ENCODE measurements around the gene ABCA7. TPM values are rescaled to one million over a fixed set of nuclear protein-coding genes. Genes with fewer than 3 reads are reported as not detected.

The ABCA7 gene
- total RNA-seq, 2 experiments from 2014 or later = 114 to 118 TPM

- Mint-ChIP-seq H3K27ac (peak overlapping the region; percentile 47), H3K9me3 (no peaks in the 10 kb centered on the region), H3K36me3 (ENCODE audit: low read depth) (peaks cover 18% of the 10 kb centered on the region), H3K4me3 (peak overlapping the region; percentile 71), H3K27me3 (no peaks in the 10 kb centered on the region), H3K4me1 (ENCODE audit: low read depth) (peaks cover 24% of the 10 kb centered on the region)
- Histone ChIP-seq H3K4me1 (ENCODE audit: insufficient read depth, low read length) (peaks cover 50% of the 10 kb centered on the region), H3K36me3 (ENCODE audit: insufficient read depth, low read length) (peaks cover 35% of the 10 kb centered on the region), H3K27me3 (ENCODE audit: control insufficient read depth in 1 of 2, insufficient read depth in 2 of 2, low read length in 2 of 2) (no peaks in the 10 kb centered on the region), H3K4me3 (ENCODE audit: low read length) (peak overlapping the region; percentile 76), H3K9me3 (ENCODE audit: control insufficient read depth in 1 of 2, insufficient read depth in 1 of 2, low read length in 2 of 2) (peaks cover 0 to 4% of the 10 kb centered on the region in 2 experiments), H3K27ac (ENCODE audit: low read depth in 1 of 2, low read length in 2 of 2) (peak overlapping the region; percentile 69 to 96)
- CTCF ChIA-PET = no interaction called here
- no peak for ATAC-seq (ENCODE audit: poor library complexity)
- DNase-seq = peak in 2 of 14 experiments; percentile 31 to 61
- POLR2A ChIA-PET = interaction anchor here (0.9 to 7.4 kb wide), 10 partner anchors 8 to 87 kb away, joined by 3 to 74 read pairs (median 6); partner anchors contain the start of gene ARHGAP45
- intact Hi-C loops (cut with DNase I, micrococcal nuclease) = loop anchor here in 1 of 2 experiments (10.0 kb wide), 1 partner anchor 310 kb away; the partner anchor contains the start of gene PTBP1
- TF ChIP-seq CTCF (IDR thresholded peaks at IDR 0.05) = no peak
Observed at GRCh38 chr19:1105008-1105872, 65.3 kb downstream of the ABCA7 start.

GRCh38 chr19:1105873-1106840 is 66.2 kb downstream of the ABCA7 start:
- H3K36me3 Mint-ChIP-seq (ENCODE audit: low read depth) = peaks cover 21% of the 10 kb centered on the region
- DNase-seq (peak in 1 of 14 experiments; percentile 22), ATAC-seq (ENCODE audit: poor library complexity) (no peak)
- no peak overlapping the region for H3K4me3 ChIP-seq (ENCODE audit: low read length)
- no peak for TF ChIP-seq CTCF (IDR thresholded peaks at IDR 0.05)
- peak overlapping the region; percentile 69 for H3K27ac Mint-ChIP-seq
- H3K27me3 Mint-ChIP-seq = no peaks in the 10 kb centered on the region
- no peaks in the 10 kb centered on the region for H3K9me3 Mint-ChIP-seq
- POLR2A ChIA-PET = interaction anchor here (4.3 to 7.4 kb wide), 2 partner anchors 20 to 39 kb away, joined by 37 to 74 read pairs; partner anchors contain the start of gene ARHGAP45
- intact Hi-C loops (cut with DNase I, micrococcal nuclease) = loop anchor here in 1 of 2 experiments (10.0 kb wide), 1 partner anchor 311 kb away; the partner anchor contains the start of gene PTBP1
- H3K36me3 ChIP-seq (ENCODE audit: insufficient read depth, low read length) = peaks cover 44% of the 10 kb centered on the region
- peaks cover 43% of the 10 kb centered on the region for H3K4me1 ChIP-seq (ENCODE audit: insufficient read depth, low read length)
- H3K4me3 Mint-ChIP-seq = peak overlapping the region; percentile 83
- H3K4me1 Mint-ChIP-seq (ENCODE audit: low read depth) = peaks cover 23% of the 10 kb centered on the region
- H3K27ac ChIP-seq (ENCODE audit: low read depth in 1 of 2, low read length in 2 of 2) = peak overlapping the region in 1 of 2 donors; percentile 21
- peaks cover 0 to 4% of the 10 kb centered on the region in 2 experiments for H3K9me3 ChIP-seq (ENCODE audit: control insufficient read depth in 1 of 2, insufficient read depth in 1 of 2, low read length in 2 of 2)
- CTCF ChIA-PET = no interaction called here
- no peaks in the 10 kb centered on the region for H3K27me3 ChIP-seq (ENCODE audit: control insufficient read depth in 1 of 2, insufficient read depth in 2 of 2, low read length in 2 of 2)

Data from CD4-positive, alpha-beta T cell (primary cell).